Ascending aorta (tissue), 2 donors: ENCODE measurements around the gene HSPA4. TPM values are rescaled to one million over a fixed set of nuclear protein-coding genes. Genes with fewer than 3 reads are reported as not detected.

Source experiments
- DNase-seq, 2 donors: peaks; one replicate each; pipeline ENCODE4 v3.0.0-alpha.2; 2019; ENCODE audit warnings: low spot score in 2 of 2
- H3K27ac ChIP-seq, 2 donors: fragments of 200-600 bp; sonication (generic); one replicate each; pipeline ENCODE4 v1.5.1; 2016 to 2017; ENCODE audit warnings: mild to moderate bottlenecking in 1 of 2
- H3K27me3 ChIP-seq: fragments of 200-600 bp; sonication (generic); one replicate; pipeline ENCODE4 v1.5.1; 2017
- H3K36me3 ChIP-seq, 2 donors: fragments of 200-600 bp; sonication (generic); one replicate each; pipeline ENCODE4 v1.5.1; 2016
- H3K4me1 ChIP-seq, 2 donors: fragments of 200-600 bp; sonication (generic); one replicate each; pipeline ENCODE4 v1.5.1; 2016 to 2017; ENCODE audit warnings: mild to moderate bottlenecking in 1 of 2
- H3K4me3 ChIP-seq, 2 donors: fragments of 200-600 bp; sonication (generic); one replicate each; pipeline ENCODE4 v1.5.1; 2016 to 2017; ENCODE audit warnings: mild to moderate bottlenecking in 1 of 2
- H3K9me3 ChIP-seq, 2 donors: fragments of 200-600 bp; sonication (generic); one replicate each; pipeline ENCODE4 v1.5.1; 2016
- CTCF ChIP-seq, 3 experiments: fragments of 200-600 bp in 2 of 3; fragments of 450-650 bp in 1 of 3; sonication (generic) in 2 of 3; IDR thresholded peaks; one replicate each; pipeline ENCODE4 v1.5.1; 2016 to 2019; ENCODE audit warnings: antibody characterized with exemption in 3 of 3, mild to moderate bottlenecking in 1 of 3, moderate library complexity in 1 of 3
- intact Hi-C: fragments of 100-400 bp; cut with DNase I; formaldehyde crosslinking; loops from one replicate; pipeline ENCODE4 v1.15.1; 2023
- total RNA-seq: library from RNA; depleted of rRNA; stranded (reverse); fragments of >200 nt; gene quantifications from one replicate; pipeline ENCODE4 v1.1.0, GENCODE V29; 2016

The HSPA4 gene
- total RNA-seq, 1 donor from 2014 or later, result 16.2 TPM

GRCh38 chr5:133062276-133062675 lies 10.5 kb downstream of the HSPA4 start:
- intact Hi-C loops, result no loop called here
- Histone ChIP-seq H3K4me1 (peaks cover 0 to 11% of the 10 kb centered on the region in 2 donors), H3K27ac (no peak overlapping the region), H3K4me3 (no peak overlapping the region), H3K9me3 (no peaks in the 10 kb centered on the region), H3K27me3 (no peaks in the 10 kb centered on the region), H3K36me3 (peaks cover 2 to 9% of the 10 kb centered on the region in 2 donors)
- DNase-seq, result no peak
- TF ChIP-seq CTCF (IDR thresholded peaks at IDR 0.05), result no peak

DNA sequence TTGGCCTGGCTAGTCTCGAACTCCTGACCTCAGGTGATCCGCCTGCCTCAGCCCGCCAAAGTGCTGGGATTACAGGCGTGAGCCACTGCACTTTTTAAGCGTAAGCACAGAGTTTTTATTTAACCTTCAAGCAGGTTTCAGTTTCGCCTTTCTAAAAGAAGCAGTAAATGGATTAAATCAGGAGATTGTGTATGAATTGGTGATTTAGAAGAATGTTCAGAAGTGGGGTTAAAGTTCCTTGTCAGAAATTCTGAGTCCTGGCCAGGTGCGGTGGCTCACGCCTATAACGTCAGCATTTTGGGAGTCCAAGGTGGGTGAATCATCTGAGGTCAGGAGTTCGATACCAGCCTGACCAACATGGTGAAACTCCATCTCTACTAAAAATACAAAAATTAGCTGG lies 12.2 kb downstream of the HSPA4 start:
- H3K4me1 ChIP-seq, result peaks cover 0 to 3% of the 10 kb centered on the region in 2 donors
- TF ChIP-seq CTCF (IDR thresholded peaks at IDR 0.05), result no peak
- DNase-seq, result no peak
- intact Hi-C loops, result no loop called here
- peaks cover 16 to 20% of the 10 kb centered on the region in 2 donors for H3K36me3 ChIP-seq
- H3K4me3 ChIP-seq, result no peak overlapping the region
- H3K27ac ChIP-seq, result no peak overlapping the region
- H3K9me3 ChIP-seq, result no peaks in the 10 kb centered on the region
- no peaks in the 10 kb centered on the region for H3K27me3 ChIP-seq

GRCh38 chr5:133065471-133065870 lies 13.7 kb downstream of the HSPA4 start:
- TF ChIP-seq CTCF (IDR thresholded peaks at IDR 0.05), result no peak
- no peak overlapping the region for H3K27ac ChIP-seq
- H3K9me3 ChIP-seq, result no peaks in the 10 kb centered on the region
- no peak for DNase-seq
- intact Hi-C loops, result no loop called here
- H3K4me1 ChIP-seq, result peaks cover 0 to 3% of the 10 kb centered on the region in 2 donors
- peaks cover 20 to 26% of the 10 kb centered on the region in 2 donors for H3K36me3 ChIP-seq
- no peak overlapping the region for H3K4me3 ChIP-seq
- no peaks in the 10 kb centered on the region for H3K27me3 ChIP-seq

DNA sequence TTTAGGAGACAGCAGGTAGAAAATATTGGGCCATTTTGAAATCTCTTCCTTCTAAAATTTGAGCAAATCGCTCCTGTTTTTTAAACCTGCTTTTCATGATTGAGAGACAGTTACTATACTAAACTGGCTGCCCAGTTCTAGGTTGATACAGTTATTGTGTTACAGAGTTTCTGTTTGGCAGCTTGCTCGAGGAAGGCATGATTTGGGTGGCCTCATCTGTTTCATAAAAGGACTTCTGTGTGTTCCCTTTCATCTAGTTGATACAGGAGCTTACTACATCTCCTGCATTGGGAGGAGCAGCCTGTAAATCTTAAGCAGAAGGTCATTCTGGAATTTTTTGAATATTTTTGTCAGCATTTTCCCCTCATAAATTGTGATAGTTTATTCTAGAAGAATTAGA lies 14.2 kb downstream of the HSPA4 start:
- peaks cover 0 to 3% of the 10 kb centered on the region in 2 donors for H3K4me1 ChIP-seq
- no peaks in the 10 kb centered on the region for H3K9me3 ChIP-seq
- H3K36me3 ChIP-seq, result peaks cover 20 to 32% of the 10 kb centered on the region in 2 donors
- no peak overlapping the region for H3K4me3 ChIP-seq
- no peak for TF ChIP-seq CTCF (IDR thresholded peaks at IDR 0.05)
- intact Hi-C loops, result no loop called here
- H3K27me3 ChIP-seq, result no peaks in the 10 kb centered on the region
- H3K27ac ChIP-seq, result no peak overlapping the region
- no peak for DNase-seq

GRCh38 chr5:133072021-133072420 lies 20.2 kb downstream of the HSPA4 start:
- peaks cover 0 to 20% of the 10 kb centered on the region in 2 donors for H3K4me1 ChIP-seq
- peaks cover 33 to 66% of the 10 kb centered on the region in 2 donors for H3K36me3 ChIP-seq
- no peak overlapping the region for H3K4me3 ChIP-seq
- no peak for TF ChIP-seq CTCF (IDR thresholded peaks at IDR 0.05)
- H3K9me3 ChIP-seq, result no peaks in the 10 kb centered on the region
- no peak for DNase-seq
- H3K27me3 ChIP-seq, result no peaks in the 10 kb centered on the region
- no peak overlapping the region for H3K27ac ChIP-seq
- intact Hi-C loops, result no loop called here
